HG03558 (cell line): ENCODE results near the gene C11orf24.

Experiments used
- ATAC-seq: cut with Tn5 transposase; IDR thresholded peaks from one replicate; pipeline ENCODE4 v1.9.1; 2021; ENCODE audit warnings: moderate number of reproducible peaks; ENCODE audit not compliant: unreplicated experiment; ENCODE audit errors: extremely low read depth

Gene C11orf24

DNA sequence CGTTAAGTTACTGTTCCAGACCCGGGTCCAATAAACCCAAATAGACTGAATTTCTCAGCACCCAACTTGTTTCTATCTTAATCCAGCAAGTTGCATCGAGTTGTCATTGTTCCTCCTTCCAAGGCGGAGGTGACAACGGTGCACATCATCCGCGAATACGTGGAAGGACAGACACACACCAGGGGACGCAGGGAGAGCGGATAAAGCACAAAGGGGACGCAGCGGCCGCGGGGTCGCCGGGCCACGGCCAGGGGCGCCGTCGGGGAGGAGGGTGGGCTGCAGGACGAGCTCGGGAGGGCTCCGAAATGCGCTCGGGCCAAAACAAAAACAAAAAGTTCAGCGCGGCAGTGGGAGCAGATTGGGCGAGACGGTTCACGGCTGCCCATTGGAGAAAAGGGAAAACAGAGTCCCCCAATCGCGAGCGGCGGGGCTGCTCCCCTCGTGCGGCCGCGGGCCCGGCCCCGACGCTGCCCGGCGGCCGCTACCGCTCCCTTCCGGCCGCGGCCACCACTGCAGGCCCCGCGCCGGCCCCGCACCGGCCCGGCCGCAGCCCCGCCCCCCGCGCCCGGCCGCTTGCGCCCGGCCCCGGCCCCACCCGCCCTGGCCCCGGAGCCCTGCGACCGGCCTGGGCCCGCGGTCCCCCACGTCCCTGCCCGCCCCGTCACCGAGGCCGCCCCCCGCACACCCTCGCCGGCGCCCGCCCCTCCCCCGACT is 59.2 kb downstream of the C11orf24 start:
- ATAC-seq, result no peak

DNA sequence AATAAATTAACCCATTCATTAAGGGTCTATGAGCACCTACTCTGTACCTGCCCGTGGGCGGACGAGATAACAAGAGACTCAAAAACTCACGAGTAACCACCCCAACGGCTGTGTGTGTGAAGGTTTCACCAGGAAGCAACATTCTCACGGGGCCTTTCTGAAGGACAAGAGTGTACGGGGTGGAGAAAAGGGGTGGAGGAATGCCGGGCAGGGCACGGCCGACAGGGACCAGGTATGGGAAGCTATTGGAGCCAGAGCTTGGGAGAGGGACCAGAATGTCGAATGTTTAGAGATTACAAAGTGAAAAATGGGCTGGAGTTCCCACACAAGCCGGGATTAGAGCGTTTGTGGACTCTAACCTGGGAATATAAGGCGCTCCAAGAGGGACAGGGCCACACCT is 60.2 kb downstream of the C11orf24 start:
- no peak for ATAC-seq
